HL-60 (cell line): ENCODE data around the gene SYNGR1.

ENCODE experiments used
- SPI1 ChIP-seq: IDR thresholded peaks from 2 replicates; pipeline ENCODE4 v1.6.1; 2012; ENCODE audit warnings: low read depth, mild to moderate bottlenecking, borderline replicate concordance
- TF ChIP-seq, protein P1 (sequence below): IDR thresholded peaks from one replicate; pipeline ENCODE4 v1.5.1; 2011; ENCODE audit warnings: low read length, control low read depth, inconsistent platforms; ENCODE audit not compliant: insufficient read depth
- TF ChIP-seq, protein P2 (sequence below): IDR thresholded peaks from 2 replicates; pipeline ENCODE4 v1.6.1; 2012; ENCODE audit warnings: low read depth; ENCODE audit not compliant: insufficient replicate concordance

DNA sequence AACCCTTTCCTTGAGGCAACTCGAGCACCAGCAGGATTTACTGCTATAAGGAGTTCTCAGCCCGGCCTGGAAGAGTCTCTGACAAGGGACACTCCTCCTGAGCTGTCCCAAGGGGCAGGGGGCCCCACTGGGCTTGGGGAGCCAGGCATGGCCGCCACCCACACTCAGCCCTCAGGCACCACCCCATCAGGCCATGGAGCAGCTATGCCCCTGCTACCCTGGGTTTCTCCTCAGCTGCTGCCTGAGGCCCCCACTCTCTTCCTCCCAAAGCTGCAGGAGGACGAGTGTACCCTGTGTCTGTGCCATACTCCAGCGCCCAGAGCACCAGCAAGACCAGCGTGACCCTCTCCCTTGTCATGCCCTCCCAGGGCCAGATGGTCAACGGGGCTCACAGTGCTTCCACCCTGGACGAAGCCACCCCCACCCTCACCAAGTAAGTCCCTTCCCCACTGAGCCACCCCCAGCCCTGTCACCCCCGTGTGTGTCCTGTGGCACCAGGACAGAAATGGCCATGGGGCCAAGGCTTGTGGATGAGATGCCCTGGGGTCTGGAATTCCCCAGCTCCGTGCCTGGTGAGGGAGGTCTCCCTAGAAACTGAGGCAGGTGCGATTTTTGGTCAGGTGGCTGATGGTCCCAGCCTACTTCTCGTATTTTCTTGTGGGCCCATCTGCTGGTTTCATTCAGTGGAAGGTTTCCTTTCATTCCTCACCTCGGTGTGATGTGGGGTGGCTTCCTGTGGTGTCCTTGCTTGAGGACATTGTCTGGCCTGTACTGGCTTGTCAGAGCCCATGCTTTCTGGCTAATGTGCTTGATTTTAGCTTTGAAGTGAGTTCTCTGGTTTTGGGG lies 78.2 kb downstream of the SYNGR1 start:
- TF ChIP-seq, protein P1, sequence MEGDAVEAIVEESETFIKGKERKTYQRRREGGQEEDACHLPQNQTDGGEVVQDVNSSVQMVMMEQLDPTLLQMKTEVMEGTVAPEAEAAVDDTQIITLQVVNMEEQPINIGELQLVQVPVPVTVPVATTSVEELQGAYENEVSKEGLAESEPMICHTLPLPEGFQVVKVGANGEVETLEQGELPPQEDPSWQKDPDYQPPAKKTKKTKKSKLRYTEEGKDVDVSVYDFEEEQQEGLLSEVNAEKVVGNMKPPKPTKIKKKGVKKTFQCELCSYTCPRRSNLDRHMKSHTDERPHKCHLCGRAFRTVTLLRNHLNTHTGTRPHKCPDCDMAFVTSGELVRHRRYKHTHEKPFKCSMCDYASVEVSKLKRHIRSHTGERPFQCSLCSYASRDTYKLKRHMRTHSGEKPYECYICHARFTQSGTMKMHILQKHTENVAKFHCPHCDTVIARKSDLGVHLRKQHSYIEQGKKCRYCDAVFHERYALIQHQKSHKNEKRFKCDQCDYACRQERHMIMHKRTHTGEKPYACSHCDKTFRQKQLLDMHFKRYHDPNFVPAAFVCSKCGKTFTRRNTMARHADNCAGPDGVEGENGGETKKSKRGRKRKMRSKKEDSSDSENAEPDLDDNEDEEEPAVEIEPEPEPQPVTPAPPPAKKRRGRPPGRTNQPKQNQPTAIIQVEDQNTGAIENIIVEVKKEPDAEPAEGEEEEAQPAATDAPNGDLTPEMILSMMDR, result no peak
- TF ChIP-seq, protein P2, sequence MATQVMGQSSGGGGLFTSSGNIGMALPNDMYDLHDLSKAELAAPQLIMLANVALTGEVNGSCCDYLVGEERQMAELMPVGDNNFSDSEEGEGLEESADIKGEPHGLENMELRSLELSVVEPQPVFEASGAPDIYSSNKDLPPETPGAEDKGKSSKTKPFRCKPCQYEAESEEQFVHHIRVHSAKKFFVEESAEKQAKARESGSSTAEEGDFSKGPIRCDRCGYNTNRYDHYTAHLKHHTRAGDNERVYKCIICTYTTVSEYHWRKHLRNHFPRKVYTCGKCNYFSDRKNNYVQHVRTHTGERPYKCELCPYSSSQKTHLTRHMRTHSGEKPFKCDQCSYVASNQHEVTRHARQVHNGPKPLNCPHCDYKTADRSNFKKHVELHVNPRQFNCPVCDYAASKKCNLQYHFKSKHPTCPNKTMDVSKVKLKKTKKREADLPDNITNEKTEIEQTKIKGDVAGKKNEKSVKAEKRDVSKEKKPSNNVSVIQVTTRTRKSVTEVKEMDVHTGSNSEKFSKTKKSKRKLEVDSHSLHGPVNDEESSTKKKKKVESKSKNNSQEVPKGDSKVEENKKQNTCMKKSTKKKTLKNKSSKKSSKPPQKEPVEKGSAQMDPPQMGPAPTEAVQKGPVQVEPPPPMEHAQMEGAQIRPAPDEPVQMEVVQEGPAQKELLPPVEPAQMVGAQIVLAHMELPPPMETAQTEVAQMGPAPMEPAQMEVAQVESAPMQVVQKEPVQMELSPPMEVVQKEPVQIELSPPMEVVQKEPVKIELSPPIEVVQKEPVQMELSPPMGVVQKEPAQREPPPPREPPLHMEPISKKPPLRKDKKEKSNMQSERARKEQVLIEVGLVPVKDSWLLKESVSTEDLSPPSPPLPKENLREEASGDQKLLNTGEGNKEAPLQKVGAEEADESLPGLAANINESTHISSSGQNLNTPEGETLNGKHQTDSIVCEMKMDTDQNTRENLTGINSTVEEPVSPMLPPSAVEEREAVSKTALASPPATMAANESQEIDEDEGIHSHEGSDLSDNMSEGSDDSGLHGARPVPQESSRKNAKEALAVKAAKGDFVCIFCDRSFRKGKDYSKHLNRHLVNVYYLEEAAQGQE, result no peak
- no peak for TF ChIP-seq SPI1
